HG03378 (cell line): Measurements from ENCODE around the gene TLL1.

Experiments
- ATAC-seq: cut with Tn5 transposase; IDR thresholded peaks from one replicate; pipeline ENCODE4 v1.9.1; 2021; ENCODE audit warnings: mild to moderate bottlenecking, moderate library complexity; ENCODE audit not compliant: unreplicated experiment

Gene TLL1

DNA sequence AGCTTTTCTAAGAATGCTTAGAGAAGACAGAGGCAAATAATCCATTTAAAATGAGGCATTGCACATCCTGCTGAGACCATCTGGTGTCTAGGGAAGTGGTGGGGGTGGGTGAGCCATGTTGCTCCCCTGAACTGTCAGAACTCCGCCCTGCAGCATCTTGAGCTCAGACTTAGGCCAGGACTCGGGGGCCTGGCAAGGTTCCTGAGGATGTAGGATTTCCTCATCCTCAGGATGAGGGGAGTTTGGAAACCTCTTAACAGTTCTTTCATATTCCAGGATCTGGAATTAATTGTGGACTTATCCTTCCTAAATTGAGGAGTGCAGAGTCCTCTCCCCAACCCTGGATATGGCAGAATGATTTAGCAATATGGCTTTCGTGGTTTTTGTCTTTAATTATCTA, 6.6 kb downstream of the TLL1 start:
- no peak for ATAC-seq

DNA sequence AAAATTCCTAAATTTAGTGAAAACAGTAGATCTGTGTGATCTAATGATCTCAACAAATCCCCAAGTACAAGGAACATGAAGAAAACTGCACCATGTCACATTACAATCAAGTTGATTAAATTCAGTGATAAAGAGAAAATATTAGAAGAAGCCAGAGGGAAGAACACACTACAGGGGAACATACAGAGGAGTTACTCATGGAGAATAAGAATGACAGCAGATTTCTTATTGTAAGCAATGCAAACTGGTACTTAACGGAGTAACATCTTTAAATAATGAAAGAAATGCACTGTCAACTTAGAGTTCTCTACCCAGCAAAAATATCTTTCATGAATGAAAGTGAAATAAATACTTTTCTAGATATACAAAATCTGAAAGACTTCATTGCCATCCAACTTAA, 21.1 kb downstream of the TLL1 start:
- no peak for ATAC-seq

DNA sequence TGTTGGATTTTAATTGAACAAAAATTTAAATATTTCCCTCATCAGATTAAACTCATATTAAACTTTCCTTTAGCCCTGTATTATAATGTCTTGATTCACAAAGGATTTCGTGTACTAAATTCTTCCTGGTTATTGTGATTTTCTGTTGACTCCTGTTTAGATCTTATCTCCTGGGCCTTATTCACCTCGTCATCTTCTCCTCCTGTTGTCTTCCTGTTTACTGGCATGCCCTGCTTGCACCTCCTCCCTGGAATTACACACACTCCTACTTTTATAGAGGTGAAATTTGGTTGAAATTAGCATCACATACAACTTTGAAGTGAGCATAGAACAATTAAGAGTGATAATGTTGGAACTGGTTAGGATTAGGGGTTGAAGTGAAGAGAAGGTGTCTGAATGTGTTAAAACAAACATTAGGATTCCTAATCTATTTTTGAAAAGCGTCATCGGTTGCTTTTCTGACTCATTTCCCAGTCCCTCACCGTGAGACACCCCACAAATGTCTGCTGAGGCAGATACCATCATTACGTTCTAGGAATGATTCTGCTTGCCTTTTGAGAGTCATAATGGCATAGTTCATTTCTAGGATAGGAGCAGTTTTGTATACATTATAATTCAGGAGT, 32.5 kb downstream of the TLL1 start:
- ATAC-seq: no peak

DNA sequence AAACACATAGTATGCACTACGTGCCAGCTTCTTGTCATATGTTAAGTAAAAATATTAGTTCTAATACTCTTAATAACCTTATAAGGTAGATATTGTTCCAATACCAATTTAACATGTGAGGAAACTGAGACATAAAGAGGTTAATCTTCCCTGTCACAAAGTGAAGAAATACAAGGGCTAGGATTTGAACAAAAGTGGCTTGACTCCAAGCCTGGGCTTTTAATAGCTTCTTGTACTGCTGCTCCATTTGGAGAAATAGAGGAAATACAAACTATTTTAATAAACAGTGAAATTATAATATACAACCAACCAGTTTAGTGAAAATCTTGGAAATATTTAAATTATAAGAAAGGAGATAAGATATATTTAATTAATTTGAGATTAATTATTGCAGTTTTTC, 33.2 kb downstream of the TLL1 start:
- ATAC-seq: no peak

DNA sequence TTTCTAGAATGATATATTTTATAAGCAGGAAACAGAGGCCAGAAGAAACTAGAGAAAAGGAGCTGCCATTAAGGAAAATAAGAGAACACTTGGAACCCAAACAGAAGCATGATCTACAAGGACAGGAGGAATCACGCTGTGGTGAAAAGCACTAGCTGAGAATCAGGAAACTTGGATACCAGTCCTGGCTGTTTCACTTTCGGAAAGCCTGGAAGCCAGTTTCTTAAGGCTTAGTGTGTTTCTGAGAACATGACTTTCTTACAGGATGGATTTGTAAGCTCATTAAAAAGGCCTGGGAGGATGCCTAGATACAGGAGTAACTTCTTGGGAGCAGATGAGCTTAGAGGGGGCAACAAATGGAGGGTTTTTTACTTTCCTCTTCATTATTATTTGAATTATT, 36.9 kb downstream of the TLL1 start:
- no peak for ATAC-seq

DNA sequence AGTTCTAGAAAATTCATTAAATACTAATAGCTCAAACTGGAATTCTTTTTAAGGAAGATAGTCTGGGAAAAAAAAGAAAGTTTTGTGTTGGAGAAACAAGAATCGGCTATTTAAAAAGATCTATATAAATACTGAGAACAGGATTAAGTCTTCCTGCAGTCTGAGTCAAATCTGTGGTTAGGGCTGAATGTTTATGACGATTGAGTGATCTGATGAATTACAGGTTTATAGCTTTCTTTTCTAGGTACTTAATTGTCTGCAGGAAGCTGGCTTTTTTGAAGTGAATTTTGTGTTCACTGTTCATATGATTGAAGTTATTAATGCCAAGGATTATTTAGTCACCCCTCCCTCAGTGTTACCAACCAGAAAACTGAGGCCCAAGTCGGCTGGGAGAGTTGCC, 42.2 kb downstream of the TLL1 start:
- no peak for ATAC-seq

DNA sequence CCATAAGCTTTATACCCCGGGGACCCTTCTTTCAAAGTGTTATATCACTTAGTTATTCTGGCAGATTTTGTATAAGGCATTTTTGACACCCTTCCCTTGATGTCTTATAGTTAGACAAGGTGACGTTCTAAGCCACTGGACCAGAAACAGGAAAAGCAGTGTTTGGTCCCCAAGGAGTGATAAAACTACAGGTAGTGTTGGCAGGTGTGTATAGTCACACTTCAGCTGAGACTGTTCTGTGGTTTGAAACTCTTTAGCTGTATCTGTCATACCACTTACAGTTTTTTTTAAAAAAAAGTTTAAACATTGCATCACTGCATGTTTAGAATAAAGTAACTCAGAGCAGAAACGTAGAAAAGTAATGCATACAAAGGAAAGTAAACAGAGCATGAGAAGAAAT, 48.5 kb downstream of the TLL1 start:
- no peak for ATAC-seq

DNA sequence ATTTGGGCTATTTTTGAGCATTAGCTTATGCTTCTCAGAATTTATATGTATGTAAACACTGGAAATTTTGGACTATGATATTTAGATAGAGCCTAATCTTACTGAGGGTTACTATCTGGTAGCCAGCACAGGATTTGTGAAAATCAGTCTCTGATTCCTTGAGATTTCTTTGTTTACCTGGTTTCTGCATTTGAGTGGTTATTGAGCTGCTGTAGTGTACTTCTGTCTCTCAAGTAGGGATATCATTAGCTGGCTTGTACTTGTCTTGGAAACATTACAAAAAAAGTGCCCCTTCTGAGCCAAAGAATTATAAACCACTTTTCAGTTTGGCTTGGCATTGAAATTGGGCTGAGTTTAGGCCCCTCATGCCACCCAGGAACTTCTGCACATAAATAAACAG, 49.7 kb downstream of the TLL1 start:
- ATAC-seq: no peak

DNA sequence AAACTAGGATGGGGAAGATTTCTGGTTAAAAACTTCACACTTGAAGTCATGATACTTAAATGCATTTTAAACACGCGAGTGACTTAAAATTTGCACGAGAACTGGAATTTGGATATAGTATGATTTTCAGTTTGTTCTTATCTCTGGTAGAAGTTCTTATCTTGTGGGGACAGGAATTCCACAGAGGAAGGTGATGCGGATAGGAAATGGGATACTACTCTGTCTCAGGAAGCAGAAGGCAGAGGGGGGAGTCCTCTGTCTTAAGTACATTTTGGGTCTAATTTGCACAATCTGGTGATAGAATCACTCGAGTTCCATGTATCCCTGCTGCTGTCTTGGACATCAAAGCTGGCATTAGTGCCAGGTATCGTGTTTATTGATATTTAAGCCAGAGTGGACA, 53.3 kb downstream of the TLL1 start:
- ATAC-seq: no peak

DNA sequence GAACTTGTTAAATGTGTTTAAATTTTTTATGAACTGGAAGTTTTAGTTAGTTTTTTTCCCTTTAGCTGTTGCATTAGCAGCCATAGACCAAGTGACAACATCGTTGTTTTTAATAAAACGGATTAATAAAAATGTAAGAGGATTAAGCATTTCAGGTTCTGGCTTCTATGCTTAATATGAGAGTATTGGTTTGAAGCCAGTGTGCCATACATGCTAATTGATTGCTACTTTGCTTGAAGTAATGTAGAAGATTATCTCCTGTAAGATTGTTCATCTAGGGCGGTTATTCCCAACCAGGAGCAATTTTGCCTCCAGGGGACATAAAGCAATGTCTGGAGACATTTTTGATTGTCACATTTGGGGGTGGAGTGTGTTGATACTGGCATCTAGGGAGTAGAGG, 54.3 kb downstream of the TLL1 start:
- ATAC-seq: no peak

DNA sequence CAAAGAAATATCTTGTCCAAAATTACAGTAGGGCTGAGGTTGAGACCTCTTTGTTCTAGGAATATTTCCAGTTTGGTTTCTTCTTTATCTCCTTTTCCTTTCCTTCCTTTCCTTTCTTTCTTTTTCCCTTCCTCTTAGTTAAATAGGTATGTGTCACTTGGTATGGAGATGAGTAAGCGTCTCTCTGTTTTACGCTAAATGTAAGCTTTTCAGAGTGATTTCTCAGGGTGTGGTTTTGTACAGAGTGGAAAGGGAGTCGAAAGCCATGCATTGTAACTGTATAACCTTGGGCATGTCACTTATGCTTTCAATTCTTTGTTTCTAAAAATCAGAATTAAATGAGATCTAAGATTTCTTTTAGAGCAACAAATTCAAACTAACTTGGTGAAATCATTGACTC, 54.8 kb downstream of the TLL1 start:
- no peak for ATAC-seq

DNA sequence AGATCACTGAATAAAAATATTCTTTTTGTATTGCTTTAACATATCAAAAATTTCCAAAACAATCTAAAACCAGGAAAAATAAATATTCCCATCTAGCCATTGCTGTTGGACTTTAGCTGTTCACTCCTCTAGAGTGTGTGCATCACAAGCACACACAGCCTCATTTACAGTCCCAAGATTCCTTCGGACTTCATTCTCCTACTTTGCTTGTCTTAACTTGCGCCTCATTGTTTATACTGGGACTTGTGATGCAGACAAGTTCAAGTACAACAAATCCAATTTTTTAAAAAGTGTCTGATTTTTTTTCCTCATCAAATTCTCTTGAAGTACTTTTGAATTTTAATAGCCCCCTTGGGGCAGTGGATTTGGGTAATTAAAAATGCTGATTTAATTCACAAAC, 55.6 kb downstream of the TLL1 start:
- ATAC-seq: no peak

DNA sequence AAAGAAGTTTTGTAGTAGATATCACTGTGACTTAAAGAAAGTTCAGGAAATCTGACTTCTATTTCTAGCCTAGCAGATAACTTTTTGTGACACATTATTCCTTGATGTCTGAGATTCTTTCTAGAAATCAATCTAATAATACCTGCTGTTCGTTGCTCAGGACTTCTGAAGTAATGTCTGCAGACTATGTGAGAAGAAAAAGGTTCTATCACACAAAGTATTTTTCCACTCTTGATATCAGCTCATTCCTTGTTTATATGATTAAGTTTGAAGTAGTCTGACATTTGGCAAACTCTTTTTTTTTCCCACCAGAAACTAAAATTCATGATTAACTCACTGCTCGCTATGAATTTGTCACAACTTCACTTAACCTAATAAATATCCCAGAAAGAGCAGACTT, 56.6 kb downstream of the TLL1 start:
- no peak for ATAC-seq

DNA sequence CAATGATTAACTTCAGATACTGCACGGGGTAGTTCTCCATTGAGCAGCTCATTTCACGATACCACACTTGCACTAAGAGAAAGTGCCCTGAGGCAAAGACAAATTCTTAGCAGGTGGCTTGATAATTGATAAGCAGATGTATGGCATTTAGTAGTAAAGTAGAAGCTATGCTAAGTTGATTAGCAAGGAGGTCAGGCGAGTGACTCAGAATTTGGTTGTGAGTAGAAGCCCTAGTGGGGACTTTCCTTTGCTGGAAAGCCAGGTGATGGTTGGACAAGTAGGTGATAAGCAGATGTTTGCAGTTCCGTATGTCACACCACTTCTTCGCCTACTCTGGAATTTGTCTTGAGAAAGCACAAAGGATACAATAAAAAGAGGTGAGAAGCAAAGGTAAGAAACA, 58.7 kb downstream of the TLL1 start:
- ATAC-seq: no peak

DNA sequence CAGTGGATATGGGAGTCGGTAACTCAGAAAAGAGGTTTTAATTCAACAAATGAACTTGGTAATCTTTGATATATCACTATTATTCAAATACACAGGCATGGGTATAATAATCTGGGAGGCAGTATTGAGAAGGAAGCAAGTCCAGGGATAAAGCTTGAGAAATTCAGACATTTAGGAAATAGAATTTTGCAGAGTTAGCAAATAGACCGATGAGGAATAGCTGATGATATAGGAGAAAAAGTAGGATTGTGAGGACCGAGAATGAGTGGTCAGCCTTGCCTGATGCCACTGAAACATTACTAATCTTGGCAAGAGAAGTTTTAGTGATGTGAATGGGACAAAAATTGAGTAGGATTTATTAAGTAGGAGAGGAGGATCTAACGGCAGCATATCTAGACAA, 71.9 kb downstream of the TLL1 start:
- ATAC-seq: no peak

DNA sequence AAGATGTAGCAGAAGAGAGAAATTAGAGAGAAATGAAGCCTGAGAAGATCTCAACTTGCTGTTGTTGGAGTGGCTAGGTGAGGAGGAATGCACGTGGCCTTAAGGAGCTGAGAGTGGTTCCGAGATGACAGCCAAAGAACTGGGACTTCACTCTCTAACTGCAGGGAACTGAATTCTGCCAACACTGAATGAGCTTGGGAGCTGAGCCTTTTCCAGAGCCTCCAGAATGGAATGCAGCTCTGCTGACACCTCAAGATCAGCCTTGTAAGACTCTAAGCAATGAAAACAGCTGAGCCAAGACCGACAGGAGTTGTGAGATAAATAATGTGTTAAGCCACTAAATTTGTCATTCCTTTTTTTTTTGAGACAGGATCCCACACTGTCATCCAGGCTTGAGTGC, 73.0 kb downstream of the TLL1 start:
- ATAC-seq: no peak

DNA sequence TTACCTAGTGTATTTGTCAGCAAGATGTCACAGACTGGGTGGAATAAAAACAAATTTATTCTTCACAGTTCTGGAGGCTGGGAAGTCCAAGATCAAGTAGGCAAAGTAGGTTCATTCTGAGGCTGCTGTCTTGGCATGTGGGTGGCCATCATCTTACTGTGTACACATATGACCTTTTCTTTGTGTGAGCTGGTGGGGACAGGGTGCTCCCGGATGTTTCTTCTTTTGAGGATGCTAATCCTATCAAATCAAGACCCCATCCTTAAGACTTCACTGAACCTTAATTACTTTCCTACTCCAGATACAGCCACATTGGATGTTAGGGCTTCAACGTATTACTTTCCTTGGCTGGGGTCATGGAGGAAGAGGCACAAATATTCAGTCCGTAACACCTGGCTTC, 74.0 kb downstream of the TLL1 start:
- no peak for ATAC-seq

DNA sequence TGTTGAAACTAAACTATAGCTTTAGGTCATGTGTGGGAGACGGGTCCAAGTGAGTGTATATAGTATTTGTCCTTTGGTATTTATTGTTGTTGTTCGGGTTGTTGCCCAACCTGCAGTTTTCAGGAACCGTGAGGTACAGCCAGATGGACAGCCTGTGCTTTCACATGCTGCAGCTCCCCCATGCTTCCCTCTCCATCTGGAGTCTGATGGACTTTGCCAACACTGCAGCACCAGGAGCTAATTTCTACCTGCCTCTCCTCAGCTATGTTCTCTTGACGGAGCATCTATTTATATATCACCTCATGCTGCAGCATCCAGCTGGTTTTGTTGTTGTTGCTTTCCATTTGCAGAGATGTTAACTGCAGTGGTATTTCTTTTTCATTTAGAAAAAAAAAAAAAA, 80.1 kb downstream of the TLL1 start:
- no peak for ATAC-seq

DNA sequence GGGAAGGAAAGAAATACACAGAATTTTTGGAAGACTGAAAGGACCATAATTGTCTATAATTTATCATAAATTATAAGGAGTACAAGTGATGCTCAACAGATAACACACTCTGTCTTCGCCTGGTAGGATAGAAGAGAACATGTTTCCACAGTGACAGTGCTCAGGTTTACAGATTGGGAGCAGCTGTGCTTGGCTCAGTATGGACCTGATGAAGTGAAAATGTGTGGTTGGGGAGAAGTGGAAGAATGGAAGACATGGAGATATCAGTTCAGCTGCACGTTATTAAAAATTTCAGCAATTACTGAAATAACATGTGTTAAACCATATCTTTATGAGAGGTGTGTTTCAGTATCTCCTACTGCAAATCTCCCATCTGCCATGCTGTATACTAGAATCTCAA, 90.6 kb downstream of the TLL1 start:
- ATAC-seq: no peak

DNA sequence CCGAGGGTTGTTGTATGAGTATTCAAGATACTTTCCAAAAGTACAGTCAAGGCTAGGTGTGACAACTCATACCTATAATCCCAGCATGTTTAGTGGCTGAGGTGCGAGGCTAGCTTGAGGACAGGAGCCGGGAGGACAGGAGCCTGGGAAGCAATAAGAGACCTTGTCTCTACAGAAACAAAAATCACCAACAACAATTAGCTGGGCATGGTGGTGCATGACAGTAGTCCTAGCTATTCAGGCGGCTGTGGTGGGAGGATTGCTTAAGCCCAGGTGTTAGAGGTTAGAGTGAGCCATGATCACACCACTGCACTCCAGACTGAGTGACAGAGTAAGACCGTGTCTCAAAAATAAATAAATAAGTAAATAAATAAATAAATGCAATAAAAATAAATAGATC, 91.6 kb downstream of the TLL1 start:
- no peak for ATAC-seq

DNA sequence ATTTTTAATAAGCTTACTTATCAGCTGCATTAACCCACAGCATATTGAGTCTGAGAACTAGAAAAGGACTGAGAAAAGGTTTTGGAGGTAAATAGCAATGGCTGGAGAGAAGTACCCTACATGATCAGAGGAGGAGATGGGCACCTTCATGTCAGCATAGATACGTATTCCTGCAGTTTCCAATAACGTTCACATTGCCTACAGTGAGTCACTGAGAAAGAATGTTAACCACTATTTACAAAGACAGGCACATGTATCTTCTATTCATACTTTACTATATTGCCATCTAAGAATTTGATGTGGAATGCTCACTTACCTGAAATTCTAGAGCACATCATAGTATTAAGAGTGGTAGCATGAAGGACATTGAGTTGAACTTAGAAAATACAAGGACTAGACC, 92.5 kb downstream of the TLL1 start:
- ATAC-seq: no peak

DNA sequence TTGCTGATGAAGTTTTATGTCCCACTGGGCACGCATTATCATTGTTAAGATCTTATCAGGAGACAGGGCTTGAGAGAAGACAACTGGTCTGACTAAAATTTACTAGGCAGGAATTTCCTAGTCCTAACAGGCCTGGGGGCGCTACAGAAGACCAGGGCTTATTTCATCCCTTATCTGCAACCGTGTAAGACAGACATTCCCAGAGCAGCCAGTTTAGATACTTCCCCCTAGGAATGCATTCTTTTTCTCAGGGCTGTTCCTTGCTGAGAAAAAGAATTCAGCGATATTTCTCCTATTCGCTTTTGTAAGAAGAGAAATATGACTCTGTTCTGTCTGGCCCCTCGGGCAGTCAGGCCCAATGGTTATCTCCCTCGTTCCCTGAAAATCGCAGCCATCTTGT, 93.8 kb downstream of the TLL1 start:
- ATAC-seq: no peak

DNA sequence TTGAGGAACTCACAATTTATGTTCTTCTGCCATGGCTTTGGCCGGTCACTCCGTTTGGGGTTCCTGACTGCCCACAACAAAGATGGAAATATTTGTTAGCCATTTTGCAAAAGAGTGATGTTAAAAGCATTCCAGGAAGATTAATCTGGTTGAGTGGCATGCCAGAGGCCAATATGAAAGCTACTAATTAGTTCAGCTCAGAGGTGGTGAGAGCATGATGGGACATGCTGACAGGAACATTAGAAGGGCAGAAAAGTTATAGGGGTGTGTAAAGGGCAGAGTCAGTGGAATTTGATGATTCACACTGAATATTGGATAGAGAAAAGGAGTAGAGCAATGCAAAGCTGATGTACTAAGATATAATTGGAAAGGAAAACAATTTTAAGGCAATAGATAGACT, 94.4 kb downstream of the TLL1 start:
- ATAC-seq: no peak
